HTR-8/SVneo (cell line): Measurements from ENCODE around the gene WNK1.
"Not testable (repeated sequence)": the region's sequence is repeated elsewhere in the genome, so short reads cannot be mapped to it uniquely, and the experiment has no call there.

Source experiments
- DNase-seq: peaks from one replicate; pipeline ENCODE4 v3.0.0; 2011; ENCODE audit warnings: low spot score, mixed read lengths; ENCODE audit not compliant: insufficient read length
- FAIRE-seq: peaks from 2 replicates; lab custom pipeline; 2011; peaks lifted over from hg19 to GRCh38; lab: Jason Lieb, UNC

WNK1 gene

GRCh38 chr12:904010-904414 is 151.6 kb downstream of the WNK1 start:
- no peak for DNase-seq
- no peak for FAIRE-seq

DNA sequence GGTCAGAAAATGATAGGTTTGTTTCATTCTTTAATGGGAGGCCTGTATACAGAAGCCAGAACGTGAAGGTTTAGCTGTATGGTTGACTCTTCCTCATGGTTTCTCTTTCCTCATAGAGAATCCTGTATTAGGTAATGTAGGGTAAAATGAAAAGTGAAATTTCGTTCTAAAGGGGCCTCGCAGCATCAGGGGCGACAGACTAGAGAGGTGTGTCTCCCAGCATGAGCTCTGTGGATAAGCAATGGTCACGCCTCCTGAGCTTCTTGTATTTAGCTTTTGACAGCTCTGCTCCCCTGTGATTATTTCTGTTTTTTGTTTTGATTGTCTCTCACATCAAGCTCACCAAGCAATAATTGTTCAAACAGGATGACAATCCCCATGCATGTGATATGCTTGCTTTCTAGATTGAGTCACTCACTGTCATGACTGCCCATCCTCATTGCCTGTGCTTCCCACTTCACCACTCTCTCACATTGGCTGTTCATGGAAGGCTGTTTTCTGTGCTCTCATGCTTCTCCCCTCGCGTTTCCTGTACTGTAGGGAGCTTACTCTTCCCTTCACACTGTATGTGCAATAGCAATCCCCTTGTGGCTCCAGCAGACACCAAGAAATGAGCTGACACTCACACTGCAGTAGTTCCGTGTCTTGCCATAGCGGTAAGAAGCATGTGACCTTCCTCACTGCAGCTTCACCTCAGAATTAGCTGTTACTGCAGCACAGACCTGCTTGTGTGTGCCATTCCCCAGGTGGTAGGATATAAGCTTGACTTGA is 153.1 kb downstream of the WNK1 start:
- FAIRE-seq = no peak
- no peak for DNase-seq

DNA sequence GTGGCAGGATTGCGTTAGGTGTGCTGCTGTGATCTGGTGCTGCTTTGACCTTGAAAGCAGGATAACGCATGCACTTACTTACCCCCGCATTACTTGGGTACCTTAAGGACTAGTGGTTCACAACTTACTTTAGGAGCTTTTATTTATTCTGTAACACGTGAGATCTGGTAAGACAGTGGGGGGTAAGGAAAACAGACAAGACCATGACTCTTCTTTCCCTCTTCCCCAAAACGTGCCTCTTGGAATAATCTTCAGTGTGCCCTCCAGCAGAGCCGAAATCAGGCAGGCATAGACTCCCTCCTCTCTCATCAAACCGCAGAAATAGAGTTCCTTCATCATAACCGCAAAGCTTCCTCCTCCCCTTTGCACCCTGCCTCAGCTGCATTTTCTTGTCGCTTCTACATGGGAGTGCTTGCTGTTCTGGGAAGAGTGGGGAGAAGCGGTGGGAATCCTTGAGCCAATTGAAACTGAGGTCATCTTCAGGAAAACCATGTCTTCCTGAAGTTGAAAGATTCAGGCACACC is 153.7 kb downstream of the WNK1 start:
- no peak for FAIRE-seq
- no peak for DNase-seq

GRCh38 chr12:907413-908185 is 155.2 kb downstream of the WNK1 start:
- no peak for FAIRE-seq
- DNase-seq = no peak

DNA sequence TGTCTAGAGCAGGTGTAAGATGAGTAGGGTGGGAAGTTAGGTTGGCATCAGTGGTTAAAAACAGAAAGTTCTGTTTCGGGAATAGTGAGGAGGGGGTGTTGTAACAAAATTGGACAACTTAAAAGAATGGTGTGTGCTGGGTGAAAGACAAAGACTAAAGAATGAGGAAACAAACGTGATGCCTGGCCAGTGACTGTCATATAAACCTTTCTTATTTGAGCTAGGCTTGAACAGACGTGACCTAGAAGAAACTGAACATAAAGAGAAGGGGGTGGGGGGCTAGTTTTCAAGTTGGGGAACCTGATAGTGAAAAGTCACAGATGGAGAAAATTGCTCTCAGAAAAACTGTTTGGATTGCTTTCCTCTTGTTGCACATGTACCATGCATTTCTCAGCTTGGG is 157.5 kb downstream of the WNK1 start:
- no peak for DNase-seq
- FAIRE-seq = no peak

DNA sequence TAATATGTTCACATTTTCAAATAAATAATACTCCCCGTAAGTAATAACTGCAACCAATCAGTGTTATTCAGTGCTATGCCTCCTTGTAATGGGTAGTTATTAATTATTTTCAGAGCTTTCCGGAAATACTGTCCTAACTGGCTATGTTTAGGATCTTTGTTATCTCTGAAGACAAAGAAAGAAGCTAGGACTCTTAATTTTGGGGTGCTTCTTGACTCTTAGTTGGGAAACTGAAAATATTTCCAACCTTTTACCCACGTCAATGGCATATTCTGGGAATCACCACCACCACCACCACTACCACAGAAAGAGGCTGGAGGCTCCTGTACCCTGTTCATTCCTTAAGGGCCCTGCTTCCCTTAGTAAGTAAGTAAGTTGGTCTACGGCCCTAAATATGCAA is 158.0 kb downstream of the WNK1 start:
- FAIRE-seq (no peak), DNase-seq (no peak)

DNA sequence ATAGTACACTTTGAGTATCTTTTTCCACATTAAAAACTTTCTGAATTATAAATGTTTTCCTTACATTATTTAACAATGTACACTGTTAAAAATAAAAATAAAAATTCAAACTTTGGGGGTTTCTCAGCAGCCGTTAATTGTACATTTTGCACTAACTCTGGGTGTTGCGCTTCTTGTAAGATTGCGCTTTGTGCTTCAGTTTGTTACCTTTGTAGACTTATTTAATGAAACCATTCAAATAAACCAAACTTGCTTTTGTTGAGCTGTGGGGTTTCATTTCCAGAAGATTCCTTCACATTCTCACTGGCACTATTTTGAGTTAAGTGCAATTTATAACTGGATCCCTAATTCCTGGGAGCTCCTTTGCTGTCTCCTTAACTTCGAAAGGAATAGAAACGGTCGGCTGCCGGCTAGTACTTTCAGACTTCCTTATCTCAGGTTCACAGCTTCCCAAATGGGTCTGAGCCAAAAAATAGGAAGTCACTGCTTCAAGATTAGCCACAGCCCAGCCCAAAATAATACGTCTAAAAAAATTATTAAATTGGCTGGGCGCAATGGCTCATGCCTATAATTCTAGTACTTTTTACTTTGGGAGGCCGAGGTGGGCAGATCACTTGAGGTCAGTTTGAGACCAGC is 158.9 kb downstream of the WNK1 start:
- FAIRE-seq (no peak), DNase-seq (no peak)

- FAIRE-seq (no peak), DNase-seq (no peak)
These were observed 160.3 kb downstream of the WNK1 start for GRCh38 chr12:912466-913235.

DNA sequence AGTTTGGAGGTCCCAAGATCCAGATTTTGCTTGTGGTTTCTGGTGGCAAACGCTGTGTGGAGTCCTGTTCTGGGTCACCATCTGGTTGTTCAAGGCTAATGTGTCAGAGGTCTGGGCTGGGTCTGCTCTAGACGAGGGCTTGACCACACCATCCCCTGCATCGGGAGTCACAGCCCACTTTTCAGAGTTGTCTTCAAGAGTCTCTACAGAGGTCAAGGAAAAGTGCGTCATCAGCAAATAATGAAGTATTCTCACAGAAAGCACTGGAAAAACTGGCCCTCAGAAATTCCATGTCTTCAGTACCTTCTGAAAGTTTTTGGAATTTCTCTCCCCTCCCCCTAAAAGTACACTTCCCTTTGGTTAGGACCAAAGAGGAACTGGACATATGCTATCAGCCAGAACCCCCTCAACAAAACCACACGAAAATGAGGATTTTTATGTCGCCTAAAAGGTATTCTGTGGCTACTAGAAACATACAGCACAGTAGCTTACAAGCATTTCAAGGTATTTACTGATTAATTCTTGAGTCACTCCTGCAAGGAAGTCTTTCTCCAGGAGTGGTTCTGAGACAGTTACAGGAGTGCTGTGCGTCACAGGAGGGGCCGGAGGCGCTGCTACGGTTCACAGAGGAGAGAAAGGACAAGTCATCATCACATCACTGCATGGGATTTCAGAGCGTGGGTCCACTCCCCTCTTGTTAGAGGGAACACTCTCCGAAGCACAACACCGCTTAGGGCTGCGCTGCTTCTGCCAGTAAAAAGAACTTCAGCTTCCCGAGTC is 161.7 kb downstream of the WNK1 start:
- DNase-seq (peak; percentile 19), FAIRE-seq (no peak)

DNA sequence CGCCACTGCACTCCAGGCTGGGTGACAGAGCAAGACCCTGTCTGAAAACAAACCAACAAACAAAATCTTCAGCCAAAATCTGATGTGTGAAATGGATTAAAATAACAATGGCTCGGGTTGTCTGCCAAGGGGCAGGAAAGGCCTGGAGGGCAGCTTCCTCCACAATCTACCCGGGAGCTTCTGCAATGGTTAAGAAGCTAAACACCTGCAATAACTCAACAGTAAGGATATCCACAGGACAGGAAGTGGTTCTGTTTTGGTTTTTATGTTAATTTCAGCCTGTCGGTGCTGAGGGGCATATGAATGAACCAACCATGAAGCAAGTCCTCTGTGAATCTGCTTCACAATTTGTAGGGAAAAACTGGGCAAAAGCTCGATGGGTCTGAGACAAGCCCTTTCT is 162.7 kb downstream of the WNK1 start:
- no peak for FAIRE-seq
- DNase-seq = no peak

DNA sequence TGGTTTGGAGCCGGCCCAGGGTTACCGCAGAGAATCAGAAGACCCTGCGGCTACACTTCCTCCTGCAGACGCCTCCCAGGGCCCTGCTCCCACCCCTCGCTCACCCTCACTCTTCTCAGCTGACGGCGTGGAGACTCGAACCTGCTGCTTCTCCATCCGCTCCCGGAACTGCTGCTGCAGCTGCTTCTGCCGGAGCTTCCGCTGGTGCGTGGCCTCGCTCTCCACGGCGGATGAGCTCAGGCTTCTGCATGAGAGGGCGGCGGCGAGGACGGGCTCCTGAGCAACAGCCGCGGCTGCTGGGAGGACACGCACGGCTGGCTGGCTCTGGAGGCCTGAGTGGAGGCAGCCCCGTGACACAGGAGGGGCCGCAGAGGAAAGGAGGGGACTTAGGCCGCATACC is 163.9 kb downstream of the WNK1 start:
- FAIRE-seq (no peak), DNase-seq (no peak)

GRCh38 chr12:916712-917445 is 164.5 kb downstream of the WNK1 start:
- DNase-seq (no peak), FAIRE-seq (no peak)

DNA sequence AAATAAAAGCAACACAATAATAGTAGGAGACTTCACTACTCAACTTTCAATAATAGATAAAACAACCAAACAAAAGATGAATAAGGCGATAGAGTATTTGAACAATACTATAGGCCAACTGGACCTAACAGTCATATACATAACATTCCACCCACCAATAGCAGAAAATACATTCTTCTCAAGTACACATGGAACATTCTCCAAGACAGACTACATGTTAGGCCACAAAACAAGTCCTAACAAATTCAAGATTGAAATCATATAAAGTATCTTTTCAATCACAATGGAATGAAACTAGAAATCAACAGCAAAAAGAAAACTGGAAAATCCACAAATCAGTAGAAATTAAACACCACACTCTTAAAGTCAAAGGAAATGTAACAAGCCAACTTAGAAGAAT is 168.3 kb downstream of the WNK1 start:
- DNase-seq = no peak
- no peak for FAIRE-seq

- DNase-seq (no peak), FAIRE-seq (no peak)
These were observed 169.9 kb downstream of the WNK1 start for GRCh38 chr12:922285-922684.

DNA sequence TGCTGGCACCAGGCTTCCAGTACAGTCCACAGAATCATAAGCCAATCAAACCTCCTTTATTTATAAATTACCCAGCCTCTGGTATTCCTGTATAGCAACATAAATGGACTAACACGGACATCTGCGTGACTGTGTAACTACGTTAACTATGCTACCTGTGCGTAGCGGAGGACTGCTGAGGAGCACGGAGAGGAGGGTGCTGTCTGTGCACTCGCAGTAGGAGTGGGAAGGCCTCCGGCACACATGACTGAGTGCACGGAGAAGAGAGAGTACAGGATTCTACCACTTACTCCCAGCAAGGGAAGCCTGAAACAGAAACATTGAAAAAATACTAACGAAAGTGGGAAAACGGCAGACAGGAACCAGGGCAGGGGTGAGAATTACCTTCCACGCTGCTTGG is 174.3 kb downstream of the WNK1 start:
- FAIRE-seq (no peak), DNase-seq (no peak)

DNA sequence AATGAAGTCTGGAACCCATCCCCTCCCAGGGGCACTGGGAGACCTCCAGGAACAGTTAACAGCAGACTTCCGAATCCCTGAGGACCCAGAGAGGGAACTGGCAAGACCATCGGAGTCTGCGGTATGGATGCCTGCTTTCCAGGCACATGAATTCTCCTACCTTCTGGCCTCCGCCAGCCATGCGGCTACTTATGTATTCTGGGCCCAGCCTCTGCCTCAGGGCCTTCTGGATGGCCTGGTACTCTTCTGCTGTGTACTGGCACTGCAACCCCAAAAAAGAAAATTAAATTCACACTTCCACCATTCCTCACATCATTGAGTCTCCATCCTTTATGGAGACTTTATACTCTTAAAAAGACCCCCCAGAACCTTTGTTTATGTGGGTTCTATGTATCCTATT is 178.7 kb downstream of the WNK1 start:
- DNase-seq (no peak), FAIRE-seq (no peak)

DNA sequence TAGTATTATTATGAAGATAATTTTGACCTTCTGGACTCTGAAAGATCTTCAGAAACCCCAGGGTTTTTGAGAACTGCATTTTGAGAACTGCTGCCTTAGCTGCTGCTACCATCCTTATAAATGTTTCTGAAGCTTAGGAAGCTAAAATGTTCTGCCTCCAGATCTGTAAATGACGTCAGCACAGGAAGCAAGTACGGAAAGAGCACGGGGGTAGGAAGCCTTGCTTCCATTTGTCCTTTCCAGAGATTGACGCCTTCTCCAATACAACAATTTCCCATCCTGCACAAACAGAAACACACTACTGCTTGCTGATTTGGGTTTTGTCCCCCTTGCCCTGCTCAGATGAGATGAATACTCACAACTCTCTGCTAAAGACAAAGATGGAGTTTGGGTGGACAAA is 179.2 kb downstream of the WNK1 start:
- FAIRE-seq = no peak
- no peak for DNase-seq

- not testable (repeated sequence) for FAIRE-seq, DNase-seq
These were observed 183.5 kb downstream of the WNK1 start for GRCh38 chr12:935891-936290.
